Activated CD8-positive, alpha-beta T cell treated with anti-CD3 and anti-CD28 coated beads for 36 hours (primary cell): Measurements from ENCODE around the gene NDUFAF3. TPM values are rescaled to one million over a fixed set of nuclear protein-coding genes. Genes with fewer than 3 reads are reported as not detected.

Experiments used
- ATAC-seq: fragments of 200-7000 bp; cut with Tn5 transposase; one replicate; pipeline ENCODE4 v1.10.0; 2021; ENCODE audit warnings: mild to moderate bottlenecking, moderate library complexity
- CTCF ChIA-PET: fragments of 350-600 bp; sonication (Branson Sonifier 250); formaldehyde crosslinking; loops from one replicate; lab custom pipeline; 2021; ENCODE audit warnings: antibody characterized with exemption; lab: Charles Lee
- POLR2A ChIA-PET: fragments of 350-600 bp; sonication (Branson Sonifier 250); formaldehyde crosslinking; loops from one replicate; lab custom pipeline; 2021; ENCODE audit warnings: antibody characterized with exemption; lab: Charles Lee
- DNase-seq: peaks from one replicate; pipeline ENCODE4 v3.0.0-alpha.2; 2020
- H3K27ac Mint-ChIP-seq: one replicate; pipeline ENCODE4 v1.8.0; 2021; ENCODE audit warnings: mild to moderate bottlenecking, mixed read lengths
- H3K27me3 Mint-ChIP-seq: one replicate; pipeline ENCODE4 v1.8.0; 2021; ENCODE audit warnings: mixed read lengths
- H3K36me3 Mint-ChIP-seq: one replicate; pipeline ENCODE4 v1.8.0; 2021; ENCODE audit warnings: low read depth, mixed read lengths
- H3K4me1 Mint-ChIP-seq: one replicate; pipeline ENCODE4 v1.8.0; 2021; ENCODE audit warnings: low read depth, mixed read lengths
- H3K4me3 Mint-ChIP-seq: one replicate; pipeline ENCODE4 v1.8.0; 2021; ENCODE audit warnings: mild to moderate bottlenecking, moderate library complexity, mixed read lengths
- H3K9me3 Mint-ChIP-seq: one replicate; pipeline ENCODE4 v1.8.0; 2021; ENCODE audit warnings: mixed read lengths
- intact Hi-C: fragments of 100-400 bp; cut with micrococcal nuclease; formaldehyde crosslinking; loops from one replicate; pipeline ENCODE4 v1.10.0; 2022
- total RNA-seq, 2 experiments: library from RNA; stranded (reverse); gene quantifications; one replicate each; pipeline ENCODE4 v1.2.3, GENCODE V29; 2021
- TF ChIP-seq, protein P1 (sequence below): fragments of 200-600 bp; IDR thresholded peaks from one replicate; pipeline ENCODE4 v1.8.0; 2022; ENCODE audit warnings: antibody characterized with exemption, mild to moderate bottlenecking

NDUFAF3 gene
- total RNA-seq, 2 experiments from 2014 or later: 90.7 to 95.5 TPM

DNA sequence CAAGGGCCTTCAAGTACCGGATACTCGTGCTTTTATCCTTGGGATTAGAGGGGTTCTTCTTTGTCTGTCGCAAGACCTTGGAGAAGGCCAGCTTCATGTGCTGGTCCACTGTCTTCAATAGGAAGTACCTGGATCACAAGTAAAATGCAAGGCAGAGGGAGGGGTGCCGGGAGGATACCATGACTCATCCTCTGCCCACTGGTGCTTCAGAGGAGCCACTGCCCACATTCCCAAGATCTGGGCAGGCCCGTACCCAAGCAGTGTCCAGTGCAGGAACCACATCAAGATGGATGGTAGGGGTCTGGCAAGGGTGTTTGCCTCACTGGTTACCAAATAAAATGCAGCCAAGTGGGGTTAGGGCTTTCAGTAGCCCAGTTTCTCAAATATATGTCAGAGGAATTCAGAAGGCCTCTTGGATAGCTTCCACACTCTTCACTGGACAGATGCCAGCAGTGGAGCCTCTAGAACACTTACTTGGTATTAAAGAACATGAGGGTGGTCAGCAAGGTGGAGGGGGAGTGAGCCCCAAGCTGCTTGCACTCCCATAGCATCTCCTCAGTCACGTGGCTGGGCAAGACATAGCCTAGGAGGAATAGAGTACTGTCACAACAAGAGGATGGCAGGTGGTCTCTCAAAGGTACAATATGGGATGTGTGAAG is 10.9 kb downstream of the NDUFAF3 start:
- H3K9me3 Mint-ChIP-seq: no peaks in the 10 kb centered on the region
- ATAC-seq (no peak), DNase-seq (no peak)
- CTCF ChIA-PET: interaction anchor here (1.2 to 3.0 kb wide), 3 partner anchors 11 to 45 kb away, joined by 3 to 10 read pairs (median 9); partner anchors contain the start of gene NDUFAF3
- H3K27me3 Mint-ChIP-seq: no peaks in the 10 kb centered on the region
- H3K27ac Mint-ChIP-seq: no peak overlapping the region
- POLR2A ChIA-PET: interaction anchor here (1.0 to 4.4 kb wide), 4 partner anchors 11 to 61 kb away, joined by 3 to 36 read pairs (median 5); partner anchors contain the start of genes NDUFAF3 and QRICH1
- H3K4me3 Mint-ChIP-seq: no peak overlapping the region
- H3K4me1 Mint-ChIP-seq: peaks cover 10% of the 10 kb centered on the region
- peaks cover 45% of the 10 kb centered on the region for H3K36me3 Mint-ChIP-seq
- TF ChIP-seq, protein P1, sequence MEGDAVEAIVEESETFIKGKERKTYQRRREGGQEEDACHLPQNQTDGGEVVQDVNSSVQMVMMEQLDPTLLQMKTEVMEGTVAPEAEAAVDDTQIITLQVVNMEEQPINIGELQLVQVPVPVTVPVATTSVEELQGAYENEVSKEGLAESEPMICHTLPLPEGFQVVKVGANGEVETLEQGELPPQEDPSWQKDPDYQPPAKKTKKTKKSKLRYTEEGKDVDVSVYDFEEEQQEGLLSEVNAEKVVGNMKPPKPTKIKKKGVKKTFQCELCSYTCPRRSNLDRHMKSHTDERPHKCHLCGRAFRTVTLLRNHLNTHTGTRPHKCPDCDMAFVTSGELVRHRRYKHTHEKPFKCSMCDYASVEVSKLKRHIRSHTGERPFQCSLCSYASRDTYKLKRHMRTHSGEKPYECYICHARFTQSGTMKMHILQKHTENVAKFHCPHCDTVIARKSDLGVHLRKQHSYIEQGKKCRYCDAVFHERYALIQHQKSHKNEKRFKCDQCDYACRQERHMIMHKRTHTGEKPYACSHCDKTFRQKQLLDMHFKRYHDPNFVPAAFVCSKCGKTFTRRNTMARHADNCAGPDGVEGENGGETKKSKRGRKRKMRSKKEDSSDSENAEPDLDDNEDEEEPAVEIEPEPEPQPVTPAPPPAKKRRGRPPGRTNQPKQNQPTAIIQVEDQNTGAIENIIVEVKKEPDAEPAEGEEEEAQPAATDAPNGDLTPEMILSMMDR: no peak
- intact Hi-C loops: no loop called here

DNA sequence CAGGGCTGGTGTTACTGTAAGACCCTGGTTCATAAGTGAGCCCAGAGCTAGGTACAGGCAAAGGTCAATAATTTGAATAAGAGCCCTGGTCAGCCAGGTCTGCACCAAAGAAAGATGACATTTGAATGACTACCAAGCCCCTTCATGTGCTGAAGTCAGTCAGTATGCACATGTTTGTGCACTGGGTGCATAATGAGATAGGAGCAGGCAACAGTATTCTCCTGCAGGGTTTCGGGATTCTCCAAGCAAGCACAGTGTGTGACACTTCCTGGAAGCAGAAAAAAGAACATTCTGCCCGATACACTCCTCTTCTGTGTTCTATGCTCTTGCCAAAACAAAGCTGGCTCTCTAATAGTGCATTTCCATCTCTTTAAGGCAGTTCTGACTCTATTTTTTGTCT is 12.7 kb downstream of the NDUFAF3 start:
- DNase-seq (no peak), ATAC-seq (no peak)
- Mint-ChIP-seq H3K36me3 (peaks cover 31% of the 10 kb centered on the region), H3K27me3 (no peaks in the 10 kb centered on the region), H3K27ac (peak overlapping the region; percentile 51), H3K4me3 (no peak overlapping the region), H3K4me1 (no peaks in the 10 kb centered on the region), H3K9me3 (no peaks in the 10 kb centered on the region)
- TF ChIP-seq, protein P1: no peak
- ChIA-PET POLR2A (interaction anchor here (1.1 to 4.4 kb wide), 2 partner anchors 13 to 43 kb away, joined by 3 to 36 read pairs; partner anchors contain the start of gene NDUFAF3), CTCF (no interaction called here)
- intact Hi-C loops: no loop called here

DNA sequence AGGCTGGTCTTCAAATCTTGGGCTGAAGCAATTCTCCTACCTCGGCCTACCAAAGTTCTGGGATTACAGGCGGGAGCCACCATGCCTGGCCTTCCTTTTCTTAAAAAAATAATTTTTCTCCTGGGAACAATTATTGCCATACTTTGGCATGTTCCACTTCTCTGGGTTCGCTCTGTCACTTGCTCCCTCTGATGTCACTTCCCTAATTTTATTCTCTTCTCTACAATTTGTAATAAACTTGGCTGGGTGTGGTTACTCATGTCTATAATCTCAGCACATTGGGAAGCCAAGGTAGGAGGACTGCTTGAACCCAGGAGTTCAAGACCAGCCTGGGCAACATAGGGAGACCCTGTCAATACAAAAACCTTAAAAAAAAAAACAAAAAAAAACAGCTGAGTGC is 13.4 kb downstream of the NDUFAF3 start:
- POLR2A ChIA-PET: interaction anchor here (1.1 kb wide), 1 partner anchor 44 kb away, joined by 3 read pairs; no protein-coding TSS in a partner anchor
- DNase-seq: no peak
- Mint-ChIP-seq H3K4me3 (no peak overlapping the region), H3K27ac (no peak overlapping the region), H3K9me3 (no peaks in the 10 kb centered on the region), H3K4me1 (no peaks in the 10 kb centered on the region), H3K36me3 (peaks cover 34% of the 10 kb centered on the region), H3K27me3 (no peaks in the 10 kb centered on the region)
- CTCF ChIA-PET: no interaction called here
- TF ChIP-seq, protein P1: no peak
- intact Hi-C loops: no loop called here
- ATAC-seq: no peak

DNA sequence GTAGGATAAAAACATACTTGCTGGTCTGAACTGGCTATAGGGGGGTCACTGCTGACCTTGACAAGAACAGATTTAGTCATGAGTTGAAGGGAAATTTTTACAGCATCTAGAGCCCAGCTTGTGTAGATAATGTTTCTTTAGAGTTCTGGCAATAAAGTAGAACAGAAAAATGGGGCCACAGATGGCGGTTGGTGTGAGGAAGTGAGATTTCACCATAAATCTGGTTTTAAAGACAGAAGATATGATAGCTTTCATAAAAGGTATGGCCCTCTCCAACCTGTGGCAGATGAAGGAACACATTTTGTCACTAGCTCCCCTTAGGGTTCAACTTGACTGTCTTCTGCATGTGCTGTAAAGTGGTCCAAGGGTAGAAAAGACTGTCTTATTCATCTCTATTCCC is 31.6 kb downstream of the NDUFAF3 start:
- no peaks in the 10 kb centered on the region for H3K9me3 Mint-ChIP-seq
- H3K27me3 Mint-ChIP-seq: no peaks in the 10 kb centered on the region
- no peak overlapping the region for H3K4me3 Mint-ChIP-seq
- H3K36me3 Mint-ChIP-seq: peaks cover 50% of the 10 kb centered on the region
- ATAC-seq (no peak), DNase-seq (no peak)
- H3K4me1 Mint-ChIP-seq: peaks cover 8% of the 10 kb centered on the region
- POLR2A ChIA-PET: no interaction called here
- TF ChIP-seq, protein P1: no peak
- intact Hi-C loops: no loop called here
- no peak overlapping the region for H3K27ac Mint-ChIP-seq
- CTCF ChIA-PET: no interaction called here

DNA sequence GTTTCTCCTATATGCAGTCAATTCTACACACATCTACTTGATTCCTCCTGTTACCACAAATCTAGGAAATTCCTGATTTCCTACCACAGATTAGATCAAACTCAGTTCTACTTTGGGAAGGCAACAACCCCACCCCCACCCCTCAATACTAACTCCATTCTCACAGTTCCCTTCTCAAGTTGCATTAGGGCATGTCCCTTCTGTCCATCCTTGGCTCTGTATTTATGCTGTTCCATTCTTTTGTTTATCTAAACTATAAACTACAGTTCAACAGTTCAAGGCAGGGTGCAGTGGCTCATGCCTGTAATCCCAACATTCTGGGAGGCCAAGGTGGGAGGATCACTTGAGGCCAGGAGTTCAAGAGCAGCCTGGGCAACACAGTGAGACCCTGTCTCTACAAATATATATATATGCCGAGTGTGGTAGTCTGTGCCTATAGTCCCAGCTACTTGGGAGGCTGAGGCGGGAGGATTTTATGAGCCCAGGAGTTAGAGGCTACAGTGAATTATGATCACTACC is 32.5 kb downstream of the NDUFAF3 start:
- ChIA-PET CTCF (interaction anchor here (0.9 kb wide), 1 partner anchor 15 kb away, joined by 3 read pairs; no protein-coding TSS in a partner anchor), POLR2A (interaction anchor here (1.3 kb wide), 1 partner anchor 39 kb away, joined by 3 read pairs; no protein-coding TSS in a partner anchor)
- DNase-seq (no peak), ATAC-seq (no peak)
- Mint-ChIP-seq H3K4me3 (no peak overlapping the region), H3K36me3 (peaks cover 51% of the 10 kb centered on the region), H3K4me1 (peaks cover 8% of the 10 kb centered on the region), H3K9me3 (no peaks in the 10 kb centered on the region), H3K27ac (peak overlapping the region; percentile 50), H3K27me3 (no peaks in the 10 kb centered on the region)
- intact Hi-C loops: no loop called here
- TF ChIP-seq, protein P1: no peak
